Activated T-cell treated with anti-CD3 and anti-CD28 coated beads, Interleukin-2, amount 50 U/mL, for 72 hours (primary cell): ENCODE results near the gene ABCC1. TPM values are rescaled to one million over a fixed set of nuclear protein-coding genes. Genes with fewer than 3 reads are reported as not detected.
A peak's percentile ranks its signal among the peaks of the same experiment; 100 is the strongest.

Experiments used
- ATAC-seq, 2 donors: fragments of 150-1000 bp; cut with Tn5 transposase; replicated peaks in 1 of 2; 2 replicates each; pipeline ENCODE4 v1.10.0; 2021; ENCODE audit warnings: moderate library complexity in 2 of 2, mild to moderate bottlenecking in 1 of 2
- DNase-seq, 2 donors: peaks; one replicate each; pipeline ENCODE4 v3.0.0; 2021 to 2022; ENCODE audit warnings: mixed read lengths in 1 of 2
- H3K27ac Mint-ChIP-seq: one replicate; pipeline ENCODE4 v1.8.0; 2022; ENCODE audit warnings: mild to moderate bottlenecking, moderate library complexity, mixed read lengths
- H3K27me3 Mint-ChIP-seq: one replicate; pipeline ENCODE4 v1.8.0; 2022; ENCODE audit warnings: low read depth, mixed read lengths
- H3K36me3 Mint-ChIP-seq, 2 donors: one replicate each; pipeline ENCODE4 v1.8.0; 2022; ENCODE audit warnings: mixed read lengths in 2 of 2, mild to moderate bottlenecking in 1 of 2; ENCODE audit not compliant: insufficient read depth in 2 of 2
- H3K4me1 Mint-ChIP-seq: one replicate; pipeline ENCODE4 v1.8.0; 2022; ENCODE audit warnings: low read depth, mixed read lengths
- H3K4me3 Mint-ChIP-seq, 2 donors: one replicate each; pipeline ENCODE4 v1.8.0; 2022; ENCODE audit warnings: mild to moderate bottlenecking in 2 of 2, mixed read lengths in 2 of 2, moderate library complexity in 2 of 2
- H3K9me3 Mint-ChIP-seq, 2 donors: one replicate each; pipeline ENCODE4 v1.8.0; 2022; ENCODE audit warnings: mixed read lengths in 2 of 2
- total RNA-seq, 2 donors: library from RNA; stranded (reverse); gene quantifications; one replicate each; pipeline ENCODE4 v1.2.3, GENCODE V29; 2022

Gene ABCC1
- total RNA-seq, 2 donors from 2014 or later = 82.3 to 90.4 TPM

GRCh38 chr16:16116841-16117240 is 167.4 kb downstream of the ABCC1 start:
- H3K9me3 Mint-ChIP-seq = peaks cover 0 to 4% of the 10 kb centered on the region in 2 donors
- H3K27me3 Mint-ChIP-seq = no peaks in the 10 kb centered on the region
- no peak overlapping the region for H3K27ac Mint-ChIP-seq
- H3K4me1 Mint-ChIP-seq = no peaks in the 10 kb centered on the region
- DNase-seq (no peak), ATAC-seq (no peak)
- no peak overlapping the region for H3K4me3 Mint-ChIP-seq
- H3K36me3 Mint-ChIP-seq = peaks cover 22 to 59% of the 10 kb centered on the region in 2 donors

DNA sequence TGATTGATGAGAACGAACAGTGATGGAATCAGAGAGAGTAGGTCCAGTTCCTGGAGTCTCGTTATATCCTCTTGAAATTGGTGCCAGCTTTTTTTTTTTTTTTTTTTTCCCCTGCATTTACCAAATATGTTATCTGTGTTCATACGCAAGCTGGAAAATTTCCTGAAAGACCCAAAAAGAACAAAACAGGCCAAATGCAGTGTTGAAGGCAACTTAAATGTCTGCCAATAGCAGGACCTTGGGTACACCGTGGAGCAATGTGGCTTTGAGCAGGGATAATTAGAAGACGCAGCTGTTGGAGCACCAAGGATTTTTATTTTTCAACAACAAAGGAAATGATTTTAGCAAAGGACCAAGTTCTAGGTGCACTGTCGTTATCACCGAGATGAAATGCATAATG is 168.9 kb downstream of the ABCC1 start:
- peaks cover 28 to 66% of the 10 kb centered on the region in 2 donors for H3K36me3 Mint-ChIP-seq
- H3K4me3 Mint-ChIP-seq = no peak overlapping the region
- no peak for ATAC-seq
- peaks cover 0 to 6% of the 10 kb centered on the region in 2 donors for H3K9me3 Mint-ChIP-seq
- no peak for DNase-seq
- H3K27ac Mint-ChIP-seq = no peak overlapping the region
- H3K27me3 Mint-ChIP-seq = no peaks in the 10 kb centered on the region
- H3K4me1 Mint-ChIP-seq = no peaks in the 10 kb centered on the region

- Mint-ChIP-seq H3K36me3 (peaks cover 33 to 77% of the 10 kb centered on the region in 2 donors), H3K4me3 (no peak overlapping the region), H3K27me3 (no peaks in the 10 kb centered on the region), H3K9me3 (peaks cover 7 to 13% of the 10 kb centered on the region in 2 donors), H3K4me1 (no peaks in the 10 kb centered on the region), H3K27ac (peak overlapping the region; percentile 20)
- ATAC-seq (no peak), DNase-seq (no peak)
Observed at GRCh38 chr16:16120044-16120381, 170.6 kb downstream of the ABCC1 start.

DNA sequence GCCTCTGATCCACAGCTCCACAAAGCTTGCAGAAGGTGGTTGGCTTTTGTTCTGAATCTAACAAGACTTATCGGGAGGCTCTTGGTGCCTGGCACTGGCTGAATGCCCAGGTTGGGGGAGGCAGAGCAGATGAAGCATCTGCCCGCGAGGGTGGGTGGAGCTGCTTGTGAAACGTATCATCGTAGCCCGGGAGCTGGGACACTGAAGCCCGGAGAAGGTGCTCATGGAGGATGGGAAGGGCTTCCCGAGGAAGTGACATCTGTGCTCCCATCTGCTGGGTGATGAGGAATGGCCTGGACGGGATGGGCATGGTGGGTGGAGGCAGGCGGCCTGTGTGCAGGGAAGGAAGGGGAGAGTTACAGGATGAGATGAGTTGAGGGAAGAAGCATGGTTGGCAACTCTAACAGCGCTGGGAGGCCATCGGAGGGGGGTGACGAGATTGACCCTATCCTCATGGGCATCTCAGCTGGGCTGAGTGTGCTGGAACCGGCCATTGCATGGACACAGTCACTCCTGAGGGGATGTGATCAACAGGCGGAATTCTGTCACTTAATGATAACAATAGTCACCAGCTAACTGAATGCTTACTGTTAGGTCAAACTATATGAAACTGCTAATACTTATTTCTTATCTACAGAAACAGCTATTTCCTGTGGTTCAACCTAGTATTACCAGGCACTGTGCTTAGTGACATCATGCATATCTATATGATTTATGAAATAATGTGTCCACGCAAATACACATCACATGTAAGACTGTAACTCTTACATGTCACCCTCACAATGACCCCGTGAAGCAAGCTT is 171.2 kb downstream of the ABCC1 start:
- no peaks in the 10 kb centered on the region for H3K4me1 Mint-ChIP-seq
- no peak for ATAC-seq
- no peaks in the 10 kb centered on the region for H3K27me3 Mint-ChIP-seq
- peaks cover 33 to 77% of the 10 kb centered on the region in 2 donors for H3K36me3 Mint-ChIP-seq
- no peak overlapping the region for H3K4me3 Mint-ChIP-seq
- peak overlapping the region; percentile 20 for H3K27ac Mint-ChIP-seq
- DNase-seq = no peak
- H3K9me3 Mint-ChIP-seq = peaks cover 7 to 13% of the 10 kb centered on the region in 2 donors

DNA sequence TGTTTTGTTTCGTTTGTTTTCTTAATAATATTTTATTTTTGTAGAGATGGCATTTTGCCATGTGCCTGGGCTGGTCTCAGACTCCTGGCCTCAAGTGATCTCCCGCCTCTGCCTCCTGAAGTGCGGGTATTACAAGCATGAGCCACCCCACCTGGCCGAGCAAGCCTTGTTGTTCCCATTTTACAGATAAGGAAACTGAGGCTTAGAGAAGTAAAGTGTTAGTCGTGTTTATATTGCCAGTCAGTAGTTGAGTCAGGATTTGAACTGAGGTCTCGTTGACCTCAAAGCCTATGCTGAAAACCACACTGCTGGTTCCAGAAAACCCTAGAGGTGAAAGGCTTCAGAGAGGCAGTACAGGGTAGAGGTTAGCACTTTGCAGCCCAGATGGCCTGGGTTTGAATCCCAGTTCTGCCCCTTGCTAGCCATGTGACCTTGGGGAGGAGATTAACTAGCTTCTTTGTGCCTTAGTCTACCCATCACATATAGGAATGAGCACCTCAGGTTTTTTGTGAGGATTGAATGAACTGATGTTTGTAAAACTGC is 171.8 kb downstream of the ABCC1 start:
- no peak overlapping the region for H3K4me3 Mint-ChIP-seq
- H3K36me3 Mint-ChIP-seq = peaks cover 34 to 77% of the 10 kb centered on the region in 2 donors
- H3K27ac Mint-ChIP-seq = no peak overlapping the region
- DNase-seq = no peak
- ATAC-seq = no peak
- H3K4me1 Mint-ChIP-seq = no peaks in the 10 kb centered on the region
- no peaks in the 10 kb centered on the region for H3K27me3 Mint-ChIP-seq
- H3K9me3 Mint-ChIP-seq = peaks cover 7 to 13% of the 10 kb centered on the region in 2 donors

DNA sequence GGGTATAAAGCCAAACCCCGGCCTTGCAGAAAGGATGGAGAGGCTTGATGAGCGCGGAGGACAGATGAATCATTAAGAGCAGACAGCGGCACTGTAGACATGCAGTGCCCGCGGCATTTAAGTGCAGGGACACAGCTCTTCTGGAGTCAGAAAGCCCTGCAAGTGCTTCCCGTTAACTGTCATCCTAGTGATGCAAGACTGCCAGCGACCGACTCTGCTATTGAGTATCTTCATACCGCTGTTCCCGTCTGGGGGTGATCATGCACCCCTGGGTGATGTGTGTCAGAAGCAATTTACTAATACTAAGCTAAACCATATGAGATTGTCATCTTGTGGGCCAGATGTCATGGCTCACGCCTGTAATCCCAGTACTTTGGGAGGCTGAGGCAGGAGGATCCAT is 172.8 kb downstream of the ABCC1 start:
- ATAC-seq = no peak
- Mint-ChIP-seq H3K4me3 (no peak overlapping the region), H3K27ac (no peak overlapping the region), H3K27me3 (no peaks in the 10 kb centered on the region), H3K9me3 (peaks cover 7 to 13% of the 10 kb centered on the region in 2 donors), H3K4me1 (peaks cover 3% of the 10 kb centered on the region), H3K36me3 (peaks cover 30 to 69% of the 10 kb centered on the region in 2 donors)
- no peak for DNase-seq

- Mint-ChIP-seq H3K27me3 (no peaks in the 10 kb centered on the region), H3K9me3 (peaks cover 7 to 9% of the 10 kb centered on the region in 2 donors), H3K4me3 (no peak overlapping the region), H3K4me1 (peaks cover 7% of the 10 kb centered on the region), H3K36me3 (peaks cover 24 to 59% of the 10 kb centered on the region in 2 donors), H3K27ac (no peak overlapping the region)
- ATAC-seq (no peak), DNase-seq (no peak)
Observed at GRCh38 chr16:16124438-16124837, 175.0 kb downstream of the ABCC1 start.

- Mint-ChIP-seq H3K4me1 (peaks cover 7% of the 10 kb centered on the region), H3K27me3 (no peaks in the 10 kb centered on the region), H3K27ac (no peak overlapping the region), H3K9me3 (peaks cover 7 to 9% of the 10 kb centered on the region in 2 donors), H3K4me3 (no peak overlapping the region), H3K36me3 (peaks cover 24 to 59% of the 10 kb centered on the region in 2 donors)
- no peak for ATAC-seq
- no peak for DNase-seq
Observed at GRCh38 chr16:16124974-16125373, 175.6 kb downstream of the ABCC1 start.

DNA sequence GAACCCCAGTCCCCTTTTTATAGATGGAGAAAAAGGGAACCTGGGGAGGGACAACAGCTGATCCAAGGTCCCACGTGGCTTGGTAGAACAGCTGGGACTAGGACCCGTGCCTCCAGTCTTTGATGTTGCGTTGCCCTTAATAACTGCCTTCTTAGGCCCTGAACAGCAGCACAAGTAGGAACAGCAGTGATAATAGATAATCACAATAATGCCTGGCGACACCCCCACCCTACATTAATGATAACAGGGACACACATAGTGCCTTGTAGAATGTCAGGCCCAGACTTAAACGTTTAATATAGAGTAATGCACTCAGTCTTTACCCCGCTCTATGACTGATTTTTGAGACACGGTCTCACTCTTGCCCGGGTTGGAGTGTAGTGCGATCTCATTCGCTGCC is 177.5 kb downstream of the ABCC1 start:
- Mint-ChIP-seq H3K36me3 (peaks cover 24 to 51% of the 10 kb centered on the region in 2 donors), H3K27ac (no peak overlapping the region), H3K4me1 (peaks cover 7% of the 10 kb centered on the region), H3K27me3 (no peaks in the 10 kb centered on the region), H3K4me3 (no peak overlapping the region), H3K9me3 (peaks cover 7 to 9% of the 10 kb centered on the region in 2 donors)
- DNase-seq = no peak
- ATAC-seq = peak; percentile 7 to 9

DNA sequence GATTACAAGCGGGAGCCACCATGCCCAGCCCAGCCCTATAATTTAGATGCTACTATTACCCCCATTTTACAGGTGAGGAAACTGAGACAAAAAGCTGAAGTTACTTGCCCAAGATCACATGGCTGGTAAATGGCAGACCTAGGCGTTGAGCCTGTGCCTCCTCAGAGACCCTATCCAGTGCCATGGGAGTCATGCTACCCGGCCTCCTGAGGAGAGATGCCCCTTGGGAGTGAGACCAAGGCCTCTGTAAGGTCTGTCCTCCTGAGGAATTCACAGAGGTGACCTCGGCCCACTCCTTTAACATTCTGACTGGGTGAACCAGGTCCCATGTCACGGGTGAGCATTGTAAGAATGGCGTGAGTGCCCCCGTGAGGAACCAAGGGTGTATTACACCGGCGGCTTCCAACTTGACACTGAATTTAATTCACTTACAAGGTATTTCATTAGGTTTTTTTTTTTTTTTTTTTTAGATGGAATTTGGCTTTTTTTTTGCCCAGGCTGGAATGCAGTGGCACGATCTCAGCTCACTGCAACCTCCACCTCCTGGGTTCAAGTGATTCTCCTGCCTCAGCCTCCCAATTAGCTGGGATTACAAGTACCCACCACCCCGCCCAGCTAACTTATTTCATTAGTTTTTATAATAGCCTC is 178.2 kb downstream of the ABCC1 start:
- peaks cover 7% of the 10 kb centered on the region for H3K4me1 Mint-ChIP-seq
- no peak overlapping the region for H3K4me3 Mint-ChIP-seq
- peaks cover 7 to 9% of the 10 kb centered on the region in 2 donors for H3K9me3 Mint-ChIP-seq
- H3K27me3 Mint-ChIP-seq = no peaks in the 10 kb centered on the region
- H3K27ac Mint-ChIP-seq = no peak overlapping the region
- peaks cover 22 to 48% of the 10 kb centered on the region in 2 donors for H3K36me3 Mint-ChIP-seq
- peak; percentile 67 to 73 for DNase-seq
- peak; percentile 79 to 85 for ATAC-seq

DNA sequence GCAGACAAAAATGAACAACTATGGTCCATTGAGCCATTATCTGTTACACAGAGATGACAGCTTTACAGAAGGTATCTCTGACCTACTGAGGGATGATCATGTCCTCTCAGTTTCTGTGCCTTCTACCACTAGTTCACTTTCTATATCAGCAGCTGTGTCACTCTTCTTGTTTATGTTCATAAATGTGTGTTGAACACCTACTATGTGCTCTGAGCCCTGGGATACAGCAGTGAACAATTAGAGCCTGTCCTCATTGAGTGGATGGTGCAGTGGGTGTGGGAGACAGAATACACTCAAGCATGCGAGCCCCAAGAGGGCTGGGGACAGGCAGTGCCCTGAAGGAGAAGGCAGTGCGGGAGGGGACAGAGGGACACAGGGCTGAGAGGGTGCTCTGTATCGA is 181.8 kb downstream of the ABCC1 start:
- Mint-ChIP-seq H3K4me3 (no peak overlapping the region), H3K27ac (peak overlapping the region; percentile 6), H3K36me3 (peaks cover 12 to 31% of the 10 kb centered on the region in 2 donors), H3K27me3 (no peaks in the 10 kb centered on the region), H3K4me1 (peaks cover 7% of the 10 kb centered on the region), H3K9me3 (no peaks in the 10 kb centered on the region)
- DNase-seq (no peak), ATAC-seq (no peak)

GRCh38 chr16:16131659-16132058 is 182.2 kb downstream of the ABCC1 start:
- peaks cover 12 to 30% of the 10 kb centered on the region in 2 donors for H3K36me3 Mint-ChIP-seq
- peaks cover 7% of the 10 kb centered on the region for H3K4me1 Mint-ChIP-seq
- ATAC-seq (no peak), DNase-seq (no peak)
- no peak overlapping the region for H3K27ac Mint-ChIP-seq
- H3K27me3 Mint-ChIP-seq = no peaks in the 10 kb centered on the region
- H3K9me3 Mint-ChIP-seq = no peaks in the 10 kb centered on the region
- H3K4me3 Mint-ChIP-seq = no peak overlapping the region

GRCh38 chr16:16133943-16134604 is 184.7 kb downstream of the ABCC1 start:
- DNase-seq (no peak), ATAC-seq (no peak)
- no peak overlapping the region for H3K27ac Mint-ChIP-seq
- H3K36me3 Mint-ChIP-seq = peaks cover 16 to 38% of the 10 kb centered on the region in 2 donors
- H3K4me1 Mint-ChIP-seq = no peaks in the 10 kb centered on the region
- H3K9me3 Mint-ChIP-seq = no peaks in the 10 kb centered on the region
- no peaks in the 10 kb centered on the region for H3K27me3 Mint-ChIP-seq
- no peak overlapping the region for H3K4me3 Mint-ChIP-seq
